Hematopoietic multipotent progenitor cell treated with erythropoietin and hydrocortisone succinate and interleukin-3 and kit ligand, for 8 days (in vitro differentiated cells): ENCODE measurements around the gene DZIP1L.
A peak's percentile ranks its signal among the peaks of the same experiment; 100 is the strongest.

Experiments
- DNase-seq: peaks from one replicate; pipeline ENCODE4 v3.0.0-alpha.2; 2015

Gene DZIP1L

DNA sequence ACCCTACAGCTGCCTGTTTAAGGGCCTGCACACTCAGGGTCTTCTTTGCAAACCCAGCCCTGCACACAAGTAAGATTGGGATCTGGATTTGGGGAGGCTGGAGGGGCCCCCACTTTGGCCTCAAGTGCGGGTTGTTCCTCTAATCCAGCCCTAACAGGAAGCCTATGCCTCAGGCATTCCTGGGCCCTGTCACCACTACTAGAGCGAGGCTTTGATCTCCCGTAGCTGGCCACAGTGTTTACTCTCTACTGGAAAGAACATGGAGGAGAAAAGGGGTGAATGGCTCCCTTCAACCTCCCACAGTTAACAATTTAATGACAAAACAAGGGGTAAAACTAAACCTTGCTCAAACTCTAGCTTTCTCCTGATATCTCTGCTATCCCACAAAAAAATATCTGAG is 48.4 kb downstream of the DZIP1L start:
- DNase-seq: no peak

DNA sequence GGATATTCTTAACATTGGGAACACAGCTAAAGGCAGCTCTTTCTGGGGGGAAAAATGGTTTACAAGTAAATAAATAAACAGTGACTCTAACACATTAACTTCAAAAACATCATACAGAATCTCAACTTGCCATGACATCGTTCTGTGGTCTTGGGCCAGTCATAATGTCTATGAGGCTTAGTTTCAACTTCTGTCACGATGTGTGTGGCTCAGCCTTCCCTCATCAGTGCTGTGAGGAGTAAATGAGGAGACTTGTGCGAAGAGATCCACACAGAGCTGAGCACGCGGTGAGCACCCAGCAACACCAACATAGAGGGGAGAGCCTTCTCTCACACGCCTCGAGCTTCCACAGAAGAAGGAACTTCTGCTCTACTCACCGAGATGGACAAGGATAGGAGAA is 49.0 kb downstream of the DZIP1L start:
- DNase-seq: no peak

DNA sequence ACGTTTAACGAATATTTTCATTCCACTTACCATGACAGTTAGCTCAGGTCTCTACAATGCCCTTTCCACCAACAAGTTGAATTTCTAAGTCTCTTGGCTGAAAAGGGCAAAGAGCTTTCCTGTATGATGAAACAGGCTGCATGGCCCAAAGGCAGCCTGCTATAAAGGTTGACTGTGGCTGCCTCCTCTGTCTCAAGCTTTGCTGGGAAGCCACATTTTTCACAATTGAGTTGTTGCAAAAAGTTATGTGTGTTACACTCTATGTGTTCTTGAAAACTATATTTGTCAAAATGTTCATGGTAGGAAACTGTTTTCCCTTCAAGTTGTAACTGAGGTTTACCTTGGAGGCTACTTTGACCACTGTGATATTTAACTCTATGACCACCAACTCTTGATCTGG is 49.5 kb downstream of the DZIP1L start:
- DNase-seq: no peak

DNA sequence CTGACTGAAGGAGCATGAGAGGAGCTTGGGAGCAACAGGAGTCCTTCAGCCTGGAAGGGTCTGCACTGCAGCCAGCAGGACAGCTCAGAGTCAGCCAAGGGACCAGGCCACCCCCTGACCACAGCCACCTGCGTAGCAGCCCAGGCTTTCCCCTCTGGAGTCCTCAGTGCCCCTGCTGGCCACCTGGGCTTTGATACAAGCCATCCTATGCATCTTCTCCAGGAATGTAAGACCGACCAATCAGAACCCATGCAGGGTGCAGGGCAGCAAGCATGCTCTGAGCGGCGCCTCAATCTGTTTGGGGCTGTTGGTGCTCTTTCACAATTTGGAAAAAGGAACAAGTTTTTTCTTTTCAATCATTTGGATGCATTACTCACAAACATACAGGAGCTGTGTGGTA is 52.0 kb downstream of the DZIP1L start:
- no peak for DNase-seq

DNA sequence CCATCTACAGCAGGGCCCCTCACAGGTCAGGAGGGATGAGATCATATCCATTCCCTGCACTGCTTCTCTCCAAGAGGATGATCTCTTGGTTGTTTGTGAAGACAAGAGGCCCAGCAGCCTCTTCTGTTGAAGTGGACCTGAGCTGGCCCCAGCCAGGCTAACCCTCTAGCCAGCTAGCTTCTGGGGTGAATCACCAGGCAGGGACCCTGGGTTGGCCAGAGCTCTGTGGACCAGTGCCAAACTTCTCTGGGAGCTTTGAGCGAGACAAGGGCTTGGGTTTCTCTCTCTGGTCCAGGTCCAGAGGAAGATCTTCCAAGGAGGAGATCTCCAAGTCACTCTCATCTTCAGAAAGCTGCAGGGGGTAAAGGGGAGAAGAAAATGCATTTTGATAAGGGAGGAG is 52.8 kb downstream of the DZIP1L start:
- DNase-seq: no peak

DNA sequence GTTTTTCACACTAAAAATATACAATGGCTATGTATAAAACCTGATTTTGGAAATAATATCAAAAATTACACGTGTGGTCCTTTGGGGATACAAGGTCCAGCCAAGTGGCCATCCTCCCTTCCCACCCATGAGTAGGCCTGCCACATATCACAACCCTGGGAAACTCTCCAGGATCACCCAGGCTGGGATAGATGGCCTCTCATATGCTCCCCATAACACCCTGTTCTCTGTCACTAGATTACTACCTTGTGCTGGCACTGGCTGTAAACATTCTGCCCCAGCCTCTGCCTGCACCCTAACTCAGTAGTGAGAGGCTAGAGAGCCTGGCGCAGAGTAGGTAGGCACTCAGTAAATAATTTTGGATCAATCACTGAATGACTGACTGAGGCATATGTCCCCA is 53.4 kb downstream of the DZIP1L start:
- no peak for DNase-seq

DNA sequence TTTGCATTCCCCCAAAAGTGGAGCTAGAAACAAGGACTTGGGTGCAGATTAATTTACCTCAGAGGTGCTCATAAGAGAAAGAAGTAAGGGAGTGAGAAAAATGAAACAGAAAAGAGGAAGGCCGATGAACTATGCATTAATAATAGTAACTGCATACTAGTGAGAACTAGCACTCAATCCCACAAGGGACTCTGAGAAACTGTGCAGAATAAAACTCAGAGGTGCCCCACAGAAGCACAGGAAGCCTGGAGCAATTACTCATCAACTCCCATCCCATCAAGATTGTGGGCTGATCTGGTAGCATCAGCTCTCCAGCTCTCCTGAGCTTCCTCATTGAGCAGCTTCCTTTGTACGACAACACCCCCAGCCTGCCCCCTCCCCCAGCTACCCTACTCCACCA is 54.6 kb downstream of the DZIP1L start:
- DNase-seq: no peak

DNA sequence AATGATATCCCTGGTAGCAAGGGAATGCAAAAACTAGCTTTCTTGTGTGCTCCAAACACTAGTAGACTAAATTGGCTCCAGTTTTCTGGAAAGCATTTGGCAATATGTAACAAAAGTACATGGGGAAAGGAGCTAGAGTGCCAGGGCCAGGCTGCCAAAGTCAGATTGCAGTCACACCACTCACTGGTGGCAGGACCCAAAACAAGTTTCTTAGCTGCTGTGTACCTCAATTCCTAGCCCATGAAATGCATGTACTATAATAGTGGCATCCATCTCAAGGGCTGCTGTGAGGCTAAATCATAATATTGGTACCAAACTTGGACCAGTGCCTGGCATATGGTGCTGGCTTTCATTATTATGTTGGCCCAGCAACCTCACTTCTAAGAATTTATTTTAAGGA is 56.1 kb downstream of the DZIP1L start:
- no peak for DNase-seq

DNA sequence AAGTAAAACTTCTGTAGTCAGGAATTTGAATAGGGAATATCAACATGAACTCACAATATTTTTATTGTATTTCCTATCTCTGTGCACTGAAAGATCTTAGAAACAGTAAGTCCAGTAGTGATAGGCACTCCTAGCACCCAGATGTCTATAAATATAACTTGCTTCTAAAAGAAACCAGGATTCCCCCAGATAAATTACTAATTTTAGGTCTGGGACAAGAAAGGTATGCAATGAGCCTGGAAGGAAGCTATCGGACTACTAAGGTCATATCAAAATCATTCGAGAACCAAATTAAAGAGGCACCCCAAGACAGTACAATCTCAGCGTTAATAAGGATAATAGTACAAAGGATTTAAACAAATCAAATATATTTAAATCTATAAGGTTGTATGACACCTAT is 58.0 kb downstream of the DZIP1L start:
- DNase-seq: no peak

DNA sequence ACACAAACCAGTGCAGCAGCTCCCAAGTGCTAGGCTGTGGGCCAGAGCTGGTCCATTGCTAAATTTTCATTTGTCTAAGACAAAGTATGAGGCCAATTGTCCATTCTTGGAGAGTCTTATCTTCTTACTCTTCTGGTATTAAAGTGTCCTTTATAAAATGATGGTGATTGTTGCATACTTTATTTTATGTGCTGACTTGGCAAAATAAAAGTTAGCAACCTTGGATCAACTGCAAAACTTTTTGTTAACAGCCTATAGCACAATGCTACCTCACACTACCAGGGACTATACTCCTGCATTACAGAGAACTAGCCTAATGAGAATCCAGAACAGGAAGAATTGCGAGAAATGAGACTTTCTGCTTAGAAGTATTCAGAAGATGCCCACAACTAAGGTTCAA is 61.4 kb downstream of the DZIP1L start:
- DNase-seq: no peak

DNA sequence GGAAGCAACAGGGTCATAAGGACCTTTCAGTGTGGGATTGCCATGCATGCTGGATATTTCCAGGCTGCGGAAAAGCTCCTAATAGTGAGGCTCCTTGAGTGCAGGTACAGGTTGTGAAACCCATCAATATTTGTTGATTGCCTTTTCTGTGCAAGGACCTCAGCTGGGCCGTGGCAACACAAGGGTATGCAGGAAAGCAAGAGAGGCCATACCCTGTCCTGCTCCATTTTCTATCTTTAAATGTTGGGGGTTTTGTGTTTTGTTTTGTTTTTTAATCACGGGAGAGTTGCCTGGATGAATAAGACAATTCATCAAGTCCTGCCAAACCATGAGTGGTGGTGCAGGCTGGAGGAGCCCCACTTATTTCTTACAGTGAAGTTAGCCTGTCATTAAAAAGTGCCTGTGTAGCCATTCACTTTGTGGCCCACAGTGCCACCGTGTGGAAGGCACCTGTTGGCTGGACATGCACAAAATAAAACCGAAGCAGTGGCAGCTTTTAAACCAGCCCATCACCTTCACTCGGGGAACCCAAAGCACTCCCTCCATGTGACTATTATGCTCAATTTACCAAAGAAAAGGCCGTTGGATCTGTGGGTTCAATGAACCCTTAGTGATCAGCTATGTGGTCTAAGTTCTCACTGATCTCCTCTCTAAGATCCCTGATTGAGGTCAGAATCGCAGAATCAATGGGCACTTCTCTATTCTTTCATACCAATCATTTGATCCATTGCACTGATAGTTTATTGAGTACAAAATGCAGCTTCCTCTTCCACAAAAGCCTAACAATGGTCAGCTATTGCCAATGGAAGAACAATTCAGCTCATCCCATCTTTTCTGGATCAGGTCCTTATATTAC is 63.2 kb downstream of the DZIP1L start:
- peak; percentile 52 for DNase-seq

DNA sequence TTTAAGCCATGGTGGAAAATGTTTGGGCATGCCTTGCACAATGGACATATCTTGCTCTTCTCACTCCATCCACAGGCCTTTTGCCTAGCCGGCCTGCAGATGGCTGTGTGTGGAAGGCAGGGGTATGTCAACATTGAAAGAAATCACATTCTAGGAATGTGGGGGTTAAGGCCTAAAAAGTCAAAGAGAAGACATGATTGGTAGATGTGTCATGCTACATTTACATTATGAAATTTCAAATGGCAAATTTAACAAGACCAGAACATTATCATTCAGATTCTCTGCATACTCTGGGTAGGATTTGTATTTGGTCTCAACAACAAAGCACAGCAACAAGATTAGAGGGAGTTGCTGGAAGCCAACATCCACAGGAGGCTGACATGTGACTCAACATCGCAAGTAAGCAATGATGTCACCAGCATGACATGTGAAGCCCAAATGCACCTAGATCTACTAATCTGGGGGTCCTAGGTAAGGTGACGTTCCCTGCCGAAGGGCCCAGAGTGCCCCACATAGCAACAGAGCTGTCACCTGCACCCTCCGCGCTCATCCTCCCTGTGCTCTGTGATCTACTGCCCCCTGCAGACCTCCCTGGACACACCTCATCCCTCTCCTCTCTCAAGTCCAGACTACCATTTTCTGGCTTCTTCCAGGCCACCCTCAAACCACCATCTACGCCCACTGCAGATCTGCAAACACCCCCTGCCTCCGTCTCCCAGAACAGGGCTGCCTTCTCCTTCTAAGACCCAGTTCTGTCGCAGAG is 66.1 kb downstream of the DZIP1L start:
- DNase-seq: no peak

DNA sequence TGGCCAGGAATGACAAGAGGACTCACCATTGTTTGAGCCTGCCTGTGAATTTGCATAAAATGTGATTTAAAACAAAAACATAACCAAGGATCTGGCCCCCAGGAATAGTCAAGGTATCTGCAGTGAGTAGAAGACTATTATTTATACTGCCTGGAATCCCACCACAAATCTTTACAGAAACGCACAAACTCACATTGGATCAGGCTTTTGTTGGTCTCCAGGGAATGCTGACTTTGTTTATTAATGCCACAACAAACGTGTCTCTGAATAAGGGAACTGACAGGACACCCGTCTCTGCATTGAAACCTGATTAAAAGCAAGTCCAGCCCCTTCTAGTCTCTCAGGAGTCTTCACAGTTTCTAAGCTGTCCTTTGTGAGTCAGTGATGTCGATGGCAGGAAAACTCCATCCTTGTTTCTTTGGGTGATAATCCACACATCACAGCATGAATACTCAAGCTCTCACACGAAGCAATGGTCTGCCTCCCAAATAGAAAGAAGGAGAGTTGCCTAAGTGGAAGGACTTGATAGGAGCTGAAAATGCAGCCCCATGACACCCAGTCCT is 67.7 kb downstream of the DZIP1L start:
- no peak for DNase-seq

DNA sequence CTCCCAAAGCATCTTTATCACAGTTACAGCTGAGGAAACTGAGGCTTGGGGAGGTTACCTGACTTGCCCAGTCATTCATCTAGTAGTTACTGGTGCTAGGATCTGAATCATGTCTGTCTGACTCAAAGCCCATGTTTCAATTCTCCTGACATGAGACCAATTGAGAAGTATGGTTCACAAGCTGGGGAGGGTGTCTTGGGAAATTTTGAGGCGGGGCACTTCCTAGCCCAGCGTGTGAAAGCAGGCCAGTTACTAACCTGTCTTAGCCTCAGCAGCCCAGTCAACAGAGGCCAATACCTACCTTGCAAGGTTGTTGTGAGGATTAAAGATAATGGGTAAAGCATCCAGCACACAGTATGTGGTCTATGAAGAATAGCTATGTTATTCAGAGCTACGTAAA is 68.5 kb downstream of the DZIP1L start:
- no peak for DNase-seq

DNA sequence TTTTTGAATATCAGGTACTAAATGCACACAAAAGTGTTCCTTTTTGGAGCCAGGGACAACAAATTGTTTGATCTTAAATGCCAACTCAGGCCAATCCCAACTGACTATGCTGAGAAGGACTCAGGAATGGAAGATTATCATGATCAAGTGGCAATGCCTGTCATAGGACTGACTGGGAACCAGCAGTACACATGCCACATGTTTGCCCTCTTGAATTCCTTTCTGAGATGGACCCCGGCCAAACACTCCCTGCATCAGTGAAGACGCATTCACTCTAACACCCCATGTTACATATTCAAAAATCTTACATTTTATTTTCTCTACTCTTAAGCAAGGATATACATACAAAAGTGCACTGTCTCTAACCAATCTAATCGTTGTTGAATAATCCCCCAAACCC is 69.3 kb downstream of the DZIP1L start:
- DNase-seq: no peak

DNA sequence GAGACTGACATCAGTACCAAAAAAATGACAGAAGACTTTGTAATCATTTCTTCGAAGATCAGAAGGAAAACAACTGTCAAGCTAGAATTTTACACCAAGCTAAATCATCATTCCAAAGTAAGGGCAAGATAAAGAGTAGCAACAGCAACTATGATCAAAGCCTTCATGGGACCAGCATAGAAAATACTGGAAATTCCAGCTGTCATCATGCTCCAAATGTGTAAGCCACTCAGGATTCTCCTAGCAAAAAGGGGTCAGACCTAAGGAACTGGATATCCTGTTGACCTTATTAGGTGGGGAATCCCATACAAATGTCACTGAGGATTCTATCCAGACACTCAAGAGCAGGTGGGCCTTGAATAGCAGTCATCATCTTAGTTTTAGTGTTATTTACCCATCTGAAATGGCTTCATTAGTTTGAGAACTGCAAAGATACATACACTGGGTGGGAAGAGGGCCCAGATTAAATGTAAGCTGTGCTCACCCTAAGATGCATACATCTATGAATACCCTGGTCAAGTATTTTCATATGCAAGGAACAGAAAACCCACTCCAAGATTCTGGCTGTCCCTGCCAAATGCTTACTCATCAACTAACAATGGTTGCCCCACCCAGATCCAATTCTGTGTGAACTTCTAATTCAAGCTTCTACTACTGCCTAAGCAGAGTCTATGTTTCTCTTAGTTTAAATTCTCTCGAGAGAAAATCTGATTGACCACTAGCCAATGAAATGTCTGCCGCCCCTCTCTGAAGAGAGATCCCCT is 72.0 kb downstream of the DZIP1L start:
- DNase-seq: no peak

DNA sequence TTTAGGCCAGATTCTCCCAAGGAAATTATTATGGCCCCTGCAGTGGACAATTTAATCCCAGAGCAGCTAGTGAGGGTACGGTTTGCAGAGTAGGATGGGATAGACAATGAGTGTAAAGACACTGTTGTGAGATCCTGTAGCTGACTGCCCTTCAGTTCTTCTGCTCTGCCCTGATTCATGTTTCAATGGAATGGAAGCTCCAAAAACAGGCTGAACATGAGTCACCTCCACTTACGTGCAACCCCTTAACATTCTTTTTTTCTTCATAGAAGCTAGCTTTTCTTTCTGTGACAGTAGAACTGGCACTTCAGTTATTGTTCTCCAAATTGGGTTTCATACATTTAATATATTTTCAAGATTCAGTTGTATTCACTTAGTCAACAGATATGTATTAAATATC is 73.4 kb downstream of the DZIP1L start:
- no peak for DNase-seq

DNA sequence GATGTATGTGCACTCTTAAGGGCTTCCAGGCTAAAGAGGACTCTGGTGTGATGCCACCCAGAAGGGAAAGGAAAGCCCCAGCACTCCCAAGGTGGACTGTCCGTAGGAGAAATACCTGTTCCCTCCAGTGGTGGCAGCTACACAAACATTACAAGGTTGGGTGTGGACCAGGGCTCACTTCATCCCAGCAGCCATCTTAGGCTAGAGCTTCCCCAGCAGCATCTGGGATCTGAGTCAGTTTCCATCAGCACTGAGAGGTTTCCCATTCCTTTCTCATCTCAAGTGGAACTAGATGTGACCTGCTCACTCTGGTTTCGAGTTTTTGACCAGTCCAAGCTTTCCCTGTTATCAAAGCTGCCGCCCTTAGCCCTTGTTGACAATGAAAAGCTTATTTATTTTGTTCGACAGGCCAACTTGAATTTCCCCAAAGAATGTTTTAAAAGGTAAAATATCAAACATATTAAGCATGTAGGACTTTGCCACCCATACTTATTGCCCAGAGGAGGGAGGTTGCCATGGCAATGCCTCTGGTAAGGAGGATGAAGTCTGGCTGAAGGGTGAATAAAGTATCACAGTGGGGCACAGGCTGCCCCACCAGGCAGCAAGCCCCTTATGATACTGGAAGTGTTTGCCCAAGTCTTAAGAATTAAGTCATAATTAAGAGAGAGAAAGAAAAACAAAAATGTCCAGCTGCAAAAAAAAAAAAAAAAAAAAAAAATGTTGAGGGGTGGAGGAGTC is 76.5 kb downstream of the DZIP1L start:
- no peak for DNase-seq

DNA sequence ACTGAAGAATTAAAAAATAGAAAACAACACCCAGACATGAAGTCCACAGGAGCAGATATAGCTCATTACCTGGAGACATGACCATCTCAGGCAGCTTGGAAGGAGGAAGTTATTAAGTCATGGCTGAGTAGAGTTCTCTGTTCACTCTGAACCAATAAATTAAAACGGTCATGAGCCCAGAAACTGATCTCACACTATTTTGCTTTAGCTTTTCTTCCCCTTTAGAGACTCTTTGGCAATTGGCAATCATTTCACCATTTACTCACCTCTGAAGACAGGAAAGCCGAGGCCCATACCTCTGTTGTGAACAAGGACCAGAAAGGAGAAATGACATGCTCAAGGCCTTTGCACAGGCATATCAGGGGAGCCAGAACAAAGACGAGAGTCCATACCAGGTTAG is 78.8 kb downstream of the DZIP1L start:
- DNase-seq: no peak

DNA sequence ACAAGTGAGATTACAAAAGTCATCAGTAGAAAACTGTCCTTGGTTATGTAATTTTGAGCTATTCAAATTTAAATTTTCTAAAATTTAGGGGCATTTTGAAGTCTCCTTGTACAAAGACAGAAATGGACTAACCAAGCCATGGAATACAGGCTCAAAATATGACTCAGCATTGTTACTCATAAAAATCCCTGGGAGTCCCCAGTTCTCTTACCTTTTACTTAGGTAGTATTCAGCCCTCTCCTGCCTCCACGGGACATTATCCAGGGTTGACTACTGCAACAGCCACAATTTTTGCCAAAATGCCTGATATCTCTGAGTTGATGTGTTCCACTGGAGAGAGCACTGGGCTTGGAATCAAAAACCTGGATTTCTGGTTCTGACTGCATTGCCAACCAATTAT is 80.5 kb downstream of the DZIP1L start:
- DNase-seq: no peak

DNA sequence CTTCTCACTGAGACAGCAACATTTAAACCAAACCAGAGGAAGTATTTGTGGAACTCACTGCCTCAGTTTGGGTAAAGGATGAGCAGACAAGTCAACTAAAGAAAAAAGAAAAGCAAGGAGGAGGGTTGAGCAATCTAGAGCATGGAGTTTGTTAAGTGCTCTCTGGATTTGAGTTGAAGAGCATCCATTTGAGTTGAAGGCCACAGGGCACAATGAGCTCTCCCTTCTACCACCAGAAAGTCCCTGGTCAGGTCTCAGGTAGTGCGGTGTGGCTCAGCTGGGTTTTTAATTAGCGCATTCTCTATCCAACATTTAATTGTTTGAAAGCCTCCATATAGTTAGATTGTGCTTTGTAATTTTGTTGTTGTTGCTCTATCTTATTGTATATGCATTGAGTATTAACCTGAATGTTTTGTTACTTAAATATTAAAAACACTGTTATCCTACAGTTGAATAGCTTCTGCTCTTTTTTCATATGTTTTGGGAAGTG is 82.2 kb downstream of the DZIP1L start:
- DNase-seq: no peak

DNA sequence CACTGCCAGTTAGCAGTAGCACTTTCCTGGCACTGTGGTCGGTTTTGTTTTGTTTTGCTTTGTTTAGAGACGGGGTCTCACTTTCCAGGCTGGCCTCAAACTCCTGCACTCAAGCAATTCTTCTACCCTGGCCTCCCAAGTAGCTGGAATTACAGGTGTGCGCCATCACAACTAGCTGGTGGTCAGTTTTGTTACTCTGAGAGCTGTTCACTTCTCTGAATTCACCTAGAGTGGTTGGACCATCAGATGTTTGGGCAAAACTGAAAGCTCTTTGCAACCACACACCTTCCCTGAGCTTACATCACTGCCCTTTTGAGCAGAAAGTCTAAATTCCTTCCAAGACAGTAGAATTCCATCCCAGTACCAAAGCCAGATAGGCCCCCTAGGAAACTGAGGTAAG is 82.8 kb downstream of the DZIP1L start:
- no peak for DNase-seq

DNA sequence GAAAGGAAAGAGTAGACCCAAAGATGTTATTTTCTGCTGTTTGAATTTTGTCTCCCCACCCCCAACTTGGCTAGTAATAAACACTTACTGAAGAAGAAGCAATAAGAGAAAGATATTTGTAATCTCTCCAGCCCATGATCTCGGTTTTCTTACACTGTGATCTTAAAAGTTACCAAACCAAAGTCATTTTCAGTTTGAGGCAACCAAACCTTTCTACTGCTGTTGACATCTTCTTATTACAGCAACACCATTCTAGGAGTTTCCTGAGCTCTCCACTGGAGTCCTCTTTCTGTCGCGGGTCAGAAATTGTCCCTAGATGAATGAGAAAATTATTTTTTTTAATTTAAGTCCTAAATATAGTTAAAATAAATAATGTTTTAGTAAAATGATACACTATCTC is 83.9 kb downstream of the DZIP1L start:
- no peak for DNase-seq
